HG02885 (cell line): Measurements from ENCODE around the gene BTBD19.
A peak's percentile ranks its signal among the peaks of the same experiment; 100 is the strongest.
"Not testable (repeated sequence)": the region's sequence is repeated elsewhere in the genome, so short reads cannot be mapped to it uniquely, and the experiment has no call there.

ENCODE experiments used
- ATAC-seq: cut with Tn5 transposase; IDR thresholded peaks from one replicate; pipeline ENCODE4 v1.9.1; 2021; ENCODE audit warnings: mild to moderate bottlenecking; ENCODE audit not compliant: unreplicated experiment, poor library complexity

The BTBD19 gene

GRCh38 chr1:44808063-44808937 is at the start of gene BTBD19:
BTBD19 (plus strand) TSS chr1:44808523; CDS start chr1:44808821, 298 bp downstream.
- ATAC-seq = peak; percentile 37

DNA sequence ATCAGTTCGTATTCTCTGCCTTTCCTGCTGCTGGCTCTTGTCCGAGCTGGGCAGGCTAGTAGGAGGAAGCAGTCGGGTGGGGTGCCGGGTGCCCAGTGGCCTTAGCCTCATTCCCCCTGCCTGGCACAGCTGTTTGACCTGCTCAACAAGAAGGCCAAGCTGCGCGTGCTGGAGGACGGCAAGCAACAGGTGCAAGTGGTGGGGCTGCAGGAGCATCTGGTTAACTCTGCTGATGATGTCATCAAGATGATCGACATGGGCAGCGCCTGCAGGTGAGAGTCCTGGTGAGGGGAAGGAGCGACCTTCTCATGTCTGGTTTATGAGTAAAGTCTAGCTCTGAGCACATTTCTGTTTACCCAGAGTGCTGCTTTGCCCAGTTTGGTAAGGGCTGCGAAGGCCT is 49.2 kb upstream of the BTBD19 start:
- no peak for ATAC-seq

- ATAC-seq = no peak
Observed at GRCh38 chr1:44760876-44761275, 47.4 kb upstream of the BTBD19 start.

DNA sequence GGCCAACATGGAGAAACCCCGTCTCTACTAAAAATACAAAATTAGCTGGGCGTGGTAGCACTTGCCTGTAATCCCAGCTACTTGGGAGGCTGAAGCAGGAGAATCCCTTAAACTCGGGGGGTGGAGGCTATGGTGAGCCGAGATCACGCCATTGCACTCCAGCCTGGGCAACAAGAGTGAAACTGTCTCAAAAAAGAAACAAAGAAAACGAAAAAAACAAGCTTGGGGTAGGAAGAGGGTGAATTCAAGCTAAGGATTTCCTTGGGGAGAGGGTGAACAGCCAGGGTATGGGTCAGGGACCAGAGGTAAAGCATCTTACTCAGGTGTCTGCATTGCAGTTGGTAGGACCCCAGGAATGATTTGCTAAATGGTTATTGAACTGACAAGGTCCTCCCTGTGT is 41.9 kb upstream of the BTBD19 start:
- not testable (repeated sequence) for ATAC-seq

DNA sequence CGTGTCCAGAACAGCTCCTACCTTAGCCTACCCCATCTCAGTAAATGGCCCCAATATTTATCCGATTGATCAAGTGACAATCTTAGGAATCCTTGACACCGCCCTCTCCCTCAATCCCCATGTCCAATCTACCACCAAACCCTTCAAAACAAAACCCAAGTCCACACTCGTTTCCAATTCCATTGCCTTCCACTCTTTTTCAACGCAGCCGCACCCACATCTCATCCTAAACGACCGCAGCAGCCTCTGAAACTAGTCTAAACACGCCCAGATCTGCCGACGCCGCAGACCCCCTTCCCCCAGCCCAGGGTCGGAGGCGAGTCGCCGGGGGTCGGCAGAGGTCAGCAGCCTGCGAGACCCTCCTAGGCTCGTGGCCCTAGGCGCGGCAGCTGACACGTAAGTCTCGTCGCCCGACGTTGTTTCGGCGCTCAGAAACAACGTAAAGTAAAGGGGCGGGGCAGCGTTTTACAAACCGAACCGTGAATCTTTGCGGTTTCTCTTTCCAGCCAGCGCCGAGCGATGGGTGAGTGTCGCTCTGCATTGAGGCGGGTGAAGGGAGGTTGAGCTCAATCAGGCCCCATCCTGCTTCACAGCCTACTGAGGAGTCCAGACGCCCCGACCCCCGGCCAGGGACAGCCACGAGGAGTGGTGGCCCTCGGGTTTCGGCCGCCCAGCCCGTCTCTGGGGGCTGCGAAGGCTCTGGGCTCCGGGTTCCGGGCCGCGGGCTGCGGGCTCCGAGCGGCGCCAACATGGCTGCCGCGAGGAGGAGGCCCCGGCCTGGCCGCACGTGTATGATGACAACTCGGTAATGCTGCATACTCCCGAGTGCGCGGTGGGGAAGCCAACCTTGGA is 33.0 kb upstream of the BTBD19 start, which contains the start of gene RPS8:
Gene RPS8, plus strand, starts transcription at position 463 of the 852 bp plus-strand sequence. Its CDS starts 57 bp downstream, at position 520.
- peak; percentile 78 for ATAC-seq

DNA sequence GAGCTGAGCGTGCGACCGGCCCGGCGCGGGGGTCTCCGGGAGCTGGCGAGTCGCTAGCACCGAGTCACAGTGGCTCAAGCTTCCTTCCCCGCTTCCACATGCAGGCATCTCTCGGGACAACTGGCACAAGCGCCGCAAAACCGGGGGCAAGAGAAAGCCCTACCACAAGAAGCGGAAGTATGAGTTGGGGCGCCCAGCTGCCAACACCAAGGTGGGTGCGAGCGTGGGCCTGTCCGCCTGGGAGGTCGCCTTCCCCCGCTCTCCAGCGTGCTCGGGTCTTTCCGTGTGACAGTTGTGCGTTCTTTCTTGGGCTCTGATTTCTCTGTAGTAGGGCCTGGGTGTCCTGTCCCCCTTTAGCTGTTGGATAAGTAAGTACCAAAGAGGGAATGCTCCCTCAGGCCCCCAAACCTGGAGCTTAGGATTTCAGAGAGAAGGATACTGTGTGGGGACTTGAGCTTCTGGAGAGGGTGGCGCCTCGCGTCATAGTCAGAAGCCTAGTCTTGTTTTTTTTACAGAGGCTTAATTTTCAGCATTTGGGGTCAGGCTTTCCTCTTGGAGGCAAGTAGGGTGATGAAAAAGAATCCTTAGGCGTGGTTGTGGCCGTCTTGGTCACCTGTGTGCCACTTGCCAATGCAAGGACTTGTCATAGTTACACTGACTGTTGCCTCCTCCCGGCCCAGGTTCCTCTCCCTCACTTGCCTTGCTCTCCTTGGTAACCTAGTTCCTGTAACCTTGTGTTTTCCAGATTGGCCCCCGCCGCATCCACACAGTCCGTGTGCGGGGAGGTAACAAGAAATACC is 32.2 kb upstream of the BTBD19 start:
- ATAC-seq = peak; percentile 13

DNA sequence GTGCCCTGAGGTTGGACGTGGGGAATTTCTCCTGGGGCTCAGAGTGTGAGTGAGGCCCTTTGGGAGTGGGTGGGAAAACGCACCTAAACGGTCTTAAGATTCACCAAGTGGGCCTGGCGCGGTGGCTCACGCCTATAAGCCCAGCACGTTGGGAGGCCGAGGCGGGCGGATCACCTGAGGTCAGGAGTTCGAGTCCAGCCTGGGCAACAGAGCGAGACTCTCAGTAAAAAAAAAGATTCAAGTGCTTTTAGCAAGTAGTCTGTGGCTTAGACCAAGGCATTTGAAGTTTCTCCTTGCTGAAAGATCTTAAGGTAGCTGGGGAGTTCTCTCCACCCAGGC is 31.6 kb upstream of the BTBD19 start:
- no peak for ATAC-seq

GRCh38 chr1:44777547-44777946 is 30.8 kb upstream of the BTBD19 start:
- ATAC-seq = no peak

DNA sequence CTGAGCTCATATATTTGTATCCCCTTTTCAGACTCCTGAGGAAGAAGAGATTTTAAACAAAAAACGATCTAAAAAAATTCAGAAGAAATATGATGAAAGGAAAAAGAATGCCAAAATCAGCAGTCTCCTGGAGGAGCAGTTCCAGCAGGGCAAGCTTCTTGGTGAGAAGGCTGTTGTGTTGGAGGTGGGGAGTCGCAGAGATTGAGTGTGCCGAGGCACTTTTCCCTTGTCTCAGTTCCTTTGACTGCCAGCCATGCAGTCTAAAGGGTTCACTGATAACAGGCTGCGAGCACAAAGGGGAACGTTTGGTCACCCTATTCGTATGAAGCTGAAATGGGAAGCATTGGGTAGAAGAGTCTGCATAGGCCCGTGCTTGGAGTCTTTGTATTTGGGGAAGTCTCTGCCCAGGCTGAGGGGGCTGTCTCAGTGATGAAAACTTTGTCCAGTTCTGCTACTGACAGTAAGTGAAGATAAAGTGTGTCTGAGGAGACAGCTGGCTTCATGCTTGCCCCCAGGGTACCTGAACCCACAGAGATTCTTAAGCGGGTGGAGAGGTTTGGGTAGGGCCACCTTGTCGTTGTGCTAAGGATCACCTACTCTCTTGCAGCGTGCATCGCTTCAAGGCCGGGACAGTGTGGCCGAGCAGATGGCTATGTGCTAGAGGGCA is 30.2 kb upstream of the BTBD19 start:
- no peak for ATAC-seq

GRCh38 chr1:44778705-44779576 is 29.4 kb upstream of the BTBD19 start:
- no peak for ATAC-seq

- no peak for ATAC-seq
Observed at GRCh38 chr1:44780583-44781121, 27.7 kb upstream of the BTBD19 start.

- no peak for ATAC-seq
Observed at GRCh38 chr1:44783697-44784093, 24.6 kb upstream of the BTBD19 start.

DNA sequence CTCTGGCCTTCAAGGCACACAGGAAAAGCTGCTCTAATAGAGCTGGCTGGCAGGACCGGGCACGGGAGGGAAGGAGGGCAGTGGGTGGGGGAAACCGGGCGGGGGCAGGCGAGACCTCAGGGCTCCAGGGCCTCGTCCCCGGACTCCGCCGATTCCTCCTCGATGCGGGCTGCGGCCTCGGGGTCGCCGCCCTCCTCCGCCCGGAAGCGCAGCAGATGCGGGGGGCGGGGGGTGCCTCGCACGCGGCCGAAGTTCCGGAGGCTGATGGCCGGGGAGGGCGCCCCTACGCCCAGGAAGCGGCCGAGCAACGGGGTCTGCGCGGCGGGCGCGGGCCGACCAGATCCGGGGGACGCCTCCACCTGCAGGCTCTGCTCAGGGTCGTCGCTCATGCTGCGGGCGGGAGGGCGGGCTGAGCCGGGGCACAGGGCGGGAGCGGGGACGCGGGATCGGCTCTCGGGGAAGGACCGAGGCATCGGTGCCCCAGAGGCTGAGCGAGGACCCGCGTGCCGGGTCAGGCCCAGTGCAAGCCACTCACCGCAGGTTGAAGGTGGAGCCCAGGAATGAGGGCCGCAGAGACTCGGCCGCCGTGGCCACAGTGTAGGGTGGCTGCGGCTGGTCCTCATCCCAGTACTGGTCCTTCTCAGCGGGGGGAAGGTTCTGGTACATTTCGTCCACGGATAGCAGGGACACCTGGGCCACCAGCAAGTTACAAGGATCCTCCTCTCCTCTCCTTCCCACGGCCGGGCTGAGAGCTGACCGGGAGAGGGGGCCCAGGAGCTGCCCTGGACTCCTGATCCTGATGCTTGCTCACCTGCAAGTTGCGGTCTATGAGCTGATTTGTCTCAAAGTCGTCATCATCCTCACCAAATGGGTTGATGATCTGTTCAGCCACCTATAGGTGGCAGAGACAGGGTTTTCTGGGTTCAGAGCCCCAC is 24.0 kb upstream of the BTBD19 start:
- ATAC-seq = no peak

- ATAC-seq = no peak
Observed at GRCh38 chr1:44785029-44785380, 23.3 kb upstream of the BTBD19 start.

DNA sequence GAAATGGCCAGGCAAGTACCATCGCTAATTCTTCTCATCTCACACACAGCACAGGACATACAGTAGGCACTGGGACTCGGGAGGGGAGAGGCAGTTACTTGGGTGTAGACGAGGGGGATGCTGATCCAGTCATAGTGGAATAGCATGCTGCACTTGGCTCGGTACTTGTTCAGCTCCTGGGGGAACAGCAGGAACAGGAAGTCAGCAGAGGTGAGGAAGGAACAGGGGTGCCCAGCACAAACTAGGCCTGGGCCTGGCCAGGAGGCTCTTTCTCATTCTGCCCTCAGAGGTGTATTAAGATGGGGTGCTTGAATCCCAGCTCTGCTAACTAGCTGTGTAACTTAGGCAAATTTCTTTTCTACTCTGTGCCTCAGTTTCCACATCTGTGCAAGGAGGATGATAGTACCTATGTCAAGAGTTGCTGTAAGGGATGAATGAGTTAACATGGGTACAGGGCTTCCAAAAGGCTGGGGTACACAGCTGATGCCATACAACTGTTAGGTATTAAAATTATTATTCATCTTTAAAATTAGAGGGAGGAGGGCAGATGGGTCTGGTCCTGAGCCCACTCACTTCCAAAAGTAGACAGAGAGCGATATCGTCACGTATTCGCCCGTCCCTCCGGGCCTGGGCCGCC is 22.7 kb upstream of the BTBD19 start:
- no peak for ATAC-seq

- peak; percentile 53 for ATAC-seq
Observed at GRCh38 chr1:44786138-44786840, 22.0 kb upstream of the BTBD19 start.
